ENCODE measurements around the gene SCAPER.
"Not testable (repeated sequence)": the region's sequence is repeated elsewhere in the genome, so short reads cannot be mapped to it uniquely, and the experiment has no call there.

SCAPER gene

GRCh38 chr15:76763554-76763953 is 141.6 kb downstream of the SCAPER start:
- no peak for DNase-seq

GRCh38 chr15:76756381-76756780 is 148.8 kb downstream of the SCAPER start:
- no peak for DNase-seq

GRCh38 chr15:76753771-76754170 is 151.4 kb downstream of the SCAPER start:
- no peak for DNase-seq

GRCh38 chr15:76753131-76753530 is 152.0 kb downstream of the SCAPER start:
- DNase-seq: no peak

- DNase-seq: no peak
Measured at GRCh38 chr15:76752549-76752948, 152.6 kb downstream of the SCAPER start.

GRCh38 chr15:76737573-76737972 is 167.6 kb downstream of the SCAPER start:
- no peak for DNase-seq

- not testable (repeated sequence) for DNase-seq
Measured at GRCh38 chr15:76732321-76732720, 172.8 kb downstream of the SCAPER start.

- no peak for DNase-seq
Measured at GRCh38 chr15:76730262-76730661, 174.9 kb downstream of the SCAPER start.

- DNase-seq: no peak
Measured at GRCh38 chr15:76718863-76719262, 186.3 kb downstream of the SCAPER start.

GRCh38 chr15:76714950-76715349 is 190.2 kb downstream of the SCAPER start:
- DNase-seq: no peak

- DNase-seq: no peak
Measured at GRCh38 chr15:76711351-76711827, 193.8 kb downstream of the SCAPER start.

GRCh38 chr15:76704032-76704431 is 201.1 kb downstream of the SCAPER start:
- not testable (repeated sequence) for DNase-seq

- no peak for DNase-seq
Measured at GRCh38 chr15:76696840-76697239, 208.3 kb downstream of the SCAPER start.

GRCh38 chr15:76692546-76692945 is 212.6 kb downstream of the SCAPER start:
- DNase-seq: not testable (repeated sequence)

GRCh38 chr15:76687592-76687991 is 217.5 kb downstream of the SCAPER start:
- not testable (repeated sequence) for DNase-seq

GRCh38 chr15:76684002-76684401 is 221.1 kb downstream of the SCAPER start:
- no peak for DNase-seq

GRCh38 chr15:76682833-76683232 is 222.3 kb downstream of the SCAPER start:
- DNase-seq: no peak

- no peak for DNase-seq
Measured at GRCh38 chr15:76682259-76682658, 222.9 kb downstream of the SCAPER start.

- DNase-seq: no peak
Measured at GRCh38 chr15:76678766-76679165, 226.4 kb downstream of the SCAPER start.

- DNase-seq: no peak
Measured at GRCh38 chr15:76674883-76675282, 230.3 kb downstream of the SCAPER start.

GRCh38 chr15:76669521-76670207 is 235.5 kb downstream of the SCAPER start:
- no peak for DNase-seq

- no peak for DNase-seq
Measured at GRCh38 chr15:76668900-76669299, 236.2 kb downstream of the SCAPER start.

- DNase-seq: no peak
Measured at GRCh38 chr15:76667943-76668715, 237.0 kb downstream of the SCAPER start.

- no peak for DNase-seq
Measured at GRCh38 chr15:76664895-76665294, 240.2 kb downstream of the SCAPER start.
